H9 (cell line): ENCODE data around the gene TTLL3. TPM values are rescaled to one million over a fixed set of nuclear protein-coding genes. Genes with fewer than 3 reads are reported as not detected.

Experiments used
- DNase-seq: peaks from one replicate; pipeline ENCODE4 v3.0.0-alpha.2; 2017
- H2AFZ ChIP-seq: one replicate; pipeline ENCODE4 v1.6.1; 2013; ENCODE audit warnings: mild to moderate bottlenecking, low read length, control low read depth, moderate library complexity
- H2AK5ac ChIP-seq: 2 replicates; pipeline ENCODE4 v1.6.1; 2013; ENCODE audit warnings: low read length, control low read depth, mixed read lengths; ENCODE audit not compliant: insufficient read length
- H2BK120ac ChIP-seq: one replicate; pipeline ENCODE4 v1.6.1; 2013; ENCODE audit warnings: low read depth, mild to moderate bottlenecking, low read length, control low read depth, inconsistent platforms; ENCODE audit not compliant: poor library complexity, severe bottlenecking
- H2BK12ac ChIP-seq: 2 replicates; pipeline ENCODE4 v1.6.1; 2013; ENCODE audit warnings: low read length, control low read depth, mixed read lengths, low read depth; ENCODE audit not compliant: insufficient read length
- H2BK15ac ChIP-seq: 2 replicates; pipeline ENCODE4 v1.6.1; 2013; ENCODE audit warnings: low read depth, low read length, control low read depth
- H2BK20ac ChIP-seq: one replicate; pipeline ENCODE4 v1.6.1; 2013; ENCODE audit warnings: low read depth, mild to moderate bottlenecking, low read length, control low read depth, inconsistent platforms; ENCODE audit not compliant: poor library complexity, severe bottlenecking
- H2BK5ac ChIP-seq: 2 replicates; pipeline ENCODE4 v1.6.1; 2013; ENCODE audit warnings: low read length, control low read depth, mixed read lengths; ENCODE audit not compliant: insufficient read length
- H3K14ac ChIP-seq: 2 replicates; pipeline ENCODE4 v1.6.1; 2013; ENCODE audit warnings: low read length, control low read depth; ENCODE audit not compliant: insufficient read depth
- H3K18ac ChIP-seq: 2 replicates; pipeline ENCODE4 v1.6.1; 2013; ENCODE audit warnings: low read depth, mild to moderate bottlenecking, mixed read lengths, low read length, control low read depth; ENCODE audit not compliant: insufficient read length
- H3K23ac ChIP-seq: 2 replicates; pipeline ENCODE4 v1.6.1; 2013; ENCODE audit warnings: low read length, control low read depth, mixed read lengths, low read depth; ENCODE audit not compliant: insufficient read length
- H3K23me2 ChIP-seq: 2 replicates; pipeline ENCODE4 v1.6.1; 2013; ENCODE audit warnings: low read depth, mild to moderate bottlenecking, mixed read lengths, low read length, control low read depth; ENCODE audit not compliant: insufficient read length, poor library complexity, severe bottlenecking
- H3K27ac ChIP-seq: 2 replicates; pipeline ENCODE4 v1.5.1; 2013; ENCODE audit warnings: low read length, control low read depth, mixed read lengths, low read depth; ENCODE audit not compliant: insufficient read length
- H3K27me3 ChIP-seq: 2 replicates; pipeline ENCODE4 v1.6.1; 2013; ENCODE audit warnings: low read length, control low read depth, inconsistent platforms; ENCODE audit not compliant: insufficient read depth
- H3K4ac ChIP-seq: 2 replicates; pipeline ENCODE4 v1.6.1; 2013; ENCODE audit warnings: low read depth, mild to moderate bottlenecking, control low read depth, inconsistent platforms, low read length, moderate library complexity
- H3K4me1 ChIP-seq: 2 replicates; pipeline ENCODE4 v1.6.1; 2013; ENCODE audit warnings: low read length, control low read depth, inconsistent platforms; ENCODE audit not compliant: insufficient read depth
- H3K4me2 ChIP-seq: 2 replicates; pipeline ENCODE4 v1.6.1; 2013; ENCODE audit warnings: low read length, control low read depth, mixed read lengths; ENCODE audit not compliant: insufficient read length, insufficient read depth
- H3K56ac ChIP-seq: 2 replicates; pipeline ENCODE4 v1.6.1; 2013; ENCODE audit warnings: low read depth, mild to moderate bottlenecking, mixed read lengths, low read length, control low read depth; ENCODE audit not compliant: insufficient read length
- H3K79me1 ChIP-seq: 2 replicates; pipeline ENCODE4 v1.6.1; 2013; ENCODE audit warnings: low read depth, mild to moderate bottlenecking, moderate library complexity, low read length, control low read depth, inconsistent platforms; ENCODE audit not compliant: insufficient read depth, poor library complexity, severe bottlenecking
- H3K79me2 ChIP-seq: 2 replicates; pipeline ENCODE4 v1.6.1; 2013; ENCODE audit warnings: low read length, control low read depth, inconsistent platforms; ENCODE audit not compliant: insufficient read depth
- H3K9ac ChIP-seq: 2 replicates; pipeline ENCODE4 v1.6.1; 2013; ENCODE audit warnings: low read length, control low read depth, mixed read lengths; ENCODE audit not compliant: insufficient read length; ENCODE audit errors: extremely low read depth
- H3K9me3 ChIP-seq: one replicate; pipeline ENCODE4 v1.6.1; 2013; ENCODE audit warnings: low read depth, low read length, inconsistent platforms; ENCODE audit not compliant: control insufficient read depth
- H3T11ph ChIP-seq: one replicate; pipeline ENCODE4 v1.6.1; 2013; ENCODE audit warnings: mild to moderate bottlenecking, low read length, control low read depth, inconsistent platforms
- H4K20me1 ChIP-seq: one replicate; pipeline ENCODE4 v1.6.1; 2013; ENCODE audit not compliant: control insufficient read depth, insufficient read length, insufficient read depth
- H4K5ac ChIP-seq: 2 replicates; pipeline ENCODE4 v1.6.1; 2013; ENCODE audit warnings: low read depth, mild to moderate bottlenecking, mixed read lengths, low read length, control low read depth; ENCODE audit not compliant: insufficient read length
- H4K8ac ChIP-seq: replicated peaks from 2 replicates; pipeline ENCODE4 v1.6.1; 2013; ENCODE audit warnings: low read length, control low read depth, mixed read lengths, low read depth; ENCODE audit not compliant: insufficient read length
- H4K91ac ChIP-seq: 2 replicates; pipeline ENCODE4 v1.6.1; 2013; ENCODE audit warnings: low read depth, mild to moderate bottlenecking, moderate library complexity, mixed read lengths, low read length, control low read depth; ENCODE audit not compliant: insufficient read length
- H3K27ac Mint-ChIP-seq, 3 experiments: 2 replicates in 2 of 3; 3 replicates in 1 of 3; pipeline ENCODE4 v1.8.0; 2020 to 2021; ENCODE audit warnings: mixed read lengths in 3 of 3, mild to moderate bottlenecking in 1 of 3, moderate library complexity in 1 of 3
- H3K27me3 Mint-ChIP-seq: 2 replicates; pipeline ENCODE4 v1.8.0; 2021; ENCODE audit warnings: low read depth, mild to moderate bottlenecking, moderate library complexity, mixed read lengths
- H3K36me3 Mint-ChIP-seq, 3 experiments: 2 replicates in 2 of 3; 3 replicates in 1 of 3; pipeline ENCODE4 v1.8.0; 2020 to 2021; ENCODE audit warnings: low read depth in 3 of 3, mixed read lengths in 3 of 3; ENCODE audit not compliant: insufficient read depth in 1 of 3
- H3K4me1 Mint-ChIP-seq, 2 experiments: 2 replicates each; pipeline ENCODE4 v1.8.0; 2020; ENCODE audit warnings: mixed read lengths in 2 of 2
- H3K4me3 Mint-ChIP-seq, 2 experiments: 2 replicates in 1 of 2; 3 replicates in 1 of 2; pipeline ENCODE4 v1.8.0; 2020 to 2021; ENCODE audit warnings: mild to moderate bottlenecking in 2 of 2, mixed read lengths in 2 of 2, moderate library complexity in 1 of 2
- H3K9me3 Mint-ChIP-seq, 2 experiments: 2 replicates in 1 of 2; 3 replicates in 1 of 2; pipeline ENCODE4 v1.8.0; 2020; ENCODE audit warnings: mild to moderate bottlenecking in 2 of 2, mixed read lengths in 2 of 2, moderate library complexity in 1 of 2
- CTCF ChIP-seq: fragments of 200-600 bp; sonication (generic); conservative IDR thresholded peaks from 3 replicates; pipeline ENCODE4 v1.8.0; 2021; ENCODE audit warnings: antibody characterized with exemption, mild to moderate bottlenecking
- WGBS: extraction: QIAGEN DNeasy Blood & Tissue Kit; methylation state at CpG from one replicate; pipeline ENCODE4 v1.1.7; 2013; ENCODE audit warnings: missing lambda C conversion rate, low lambda C conversion rate, mixed read lengths; ENCODE audit not compliant: insufficient read length; ENCODE audit errors: extremely low coverage; 5-methylcytosine and 5-hydroxymethylcytosine counted together
- total RNA-seq: library from RNA; stranded (reverse); gene quantifications from 2 replicates; pipeline ENCODE4 v1.2.1, GENCODE V29; 2021

The TTLL3 gene
- total RNA-seq, 1 experiment from 2014 or later: 14.4 TPM

- no peak overlapping the region for H4K91ac ChIP-seq
- Mint-ChIP-seq H3K4me1 (peaks cover 3 to 6% of the 10 kb centered on the region in 2 experiments; a peak in 3 of 4 replicates), H3K27ac (no peak overlapping the region), H3K4me3 (no peak overlapping the region), H3K9me3 (no peaks in the 10 kb centered on the region), H3K27me3 (no peaks in the 10 kb centered on the region), H3K36me3 (peaks cover 23 to 78% (median 70%) of the 10 kb centered on the region in 3 experiments; a peak in 6 of 7 replicates)
- no peaks in the 10 kb centered on the region for H3K79me1 ChIP-seq
- no peak overlapping the region for H3K14ac ChIP-seq
- H3K9ac ChIP-seq: no peak overlapping the region
- H3K23me2 ChIP-seq: no peaks in the 10 kb centered on the region
- H2BK5ac ChIP-seq: no peak overlapping the region
- no peak overlapping the region for H2BK15ac ChIP-seq
- H2AK5ac ChIP-seq: no peak overlapping the region
- no CpG with 5 or more reads among the region's 14 CpGs for WGBS
- H4K20me1 ChIP-seq: no peaks in the 10 kb centered on the region
- no peak overlapping the region for H3K18ac ChIP-seq
- no peak overlapping the region for H4K8ac ChIP-seq
- no peak overlapping the region for H3K4me2 ChIP-seq
- H3K79me2 ChIP-seq: no peaks in the 10 kb centered on the region
- H2BK20ac ChIP-seq: no peak overlapping the region
- H2BK120ac ChIP-seq: no peak overlapping the region
- H3K27me3 ChIP-seq: no peaks in the 10 kb centered on the region
- H3K4ac ChIP-seq: no peak overlapping the region
- TF ChIP-seq CTCF: no peak
- no peak overlapping the region for H2AFZ ChIP-seq
- H4K5ac ChIP-seq: no peak overlapping the region
- no peaks in the 10 kb centered on the region for H3K9me3 ChIP-seq
- DNase-seq: no peak
- H3K23ac ChIP-seq: no peak overlapping the region
- H3K4me1 ChIP-seq: no peaks in the 10 kb centered on the region
- H3K56ac ChIP-seq: no peak overlapping the region
- no peak overlapping the region for H3T11ph ChIP-seq
- no peak overlapping the region for H3K27ac ChIP-seq
- no peak overlapping the region for H2BK12ac ChIP-seq
Observed at GRCh38 chr3:9783954-9784353, 26.1 kb upstream of the TTLL3 start.
